Heart left ventricle (tissue), 13 donors: ENCODE measurements around the gene CCP110.

ENCODE experiments used
- CTCF ChIP-seq, 12 donors: fragments of 200-600 bp; sonication (generic) in 4 of 12; IDR thresholded peaks; one replicate each; pipeline versions ENCODE4 v1.5.0 to v1.8.0; 2018 to 2022; ENCODE audit warnings: antibody characterized with exemption in 12 of 12, mild to moderate bottlenecking in 5 of 12
- POLR2A ChIP-seq, 2 donors: fragments of 450-650 bp; IDR thresholded peaks; one replicate each; pipeline ENCODE4 v1.6.1; 2017; ENCODE audit warnings: antibody characterized with exemption in 2 of 2, mild to moderate bottlenecking in 2 of 2, moderate library complexity in 2 of 2
- donor health status: ischemic (EF 13 %, LVEDD 7.1; RV severe dilation, severe dysfunction).
- donor health status: DM: no; HTN: yes; CAD: no.
- donor health status: DM: no; HTN: no; CAD: no.
- donor health status: ischemic (EF 25% LVEDD 6.9; RV normal size, moderate dysfunction).
- donor health status: ischemic (EF 25% LVEDD 5.7; RV mildly dilated, moderate dysfunction).
- donor health status: ischemic (EF 35%, LVEDD 5.7; RV mildly dilated, moderate dysfunction).
- donor health status: nonischemic (EF 11% LVEDD 7.7; RV severe dilation, severe dysfunction).
- donor health status: DM: yes; HTN: yes; CAD: no.
- donor health status: PGD.
- donor health status: ischemic (EF 29% LVEDD 5.4; RV normal size, mild dysfunction).
- donor health status: nonischemic (EF 23%, LVEDD 6.1; RV moderate dilation, normal function).

- TF ChIP-seq POLR2A (IDR thresholded peaks at IDR 0.05) (no peak), CTCF (IDR thresholded peaks at IDR 0.05) (no peak)
Measured at GRCh38 chr16:19517424-19518089, 6.2 kb upstream of the CCP110 start.
